Pericardium fibroblast (primary cell): Measurements from ENCODE around the gene KCND1. TPM values are rescaled to one million over a fixed set of nuclear protein-coding genes. Genes with fewer than 3 reads are reported as not detected.

Source experiments
- total RNA-seq: library from RNA; depleted of rRNA; stranded (reverse); fragments of >200 nt; gene quantifications from 2 replicates; pipeline ENCODE4 v1.2.3, GENCODE V29; 2015

Gene KCND1
- total RNA-seq, result 2.0 and 3.5 TPM in 2 replicates

DNA sequence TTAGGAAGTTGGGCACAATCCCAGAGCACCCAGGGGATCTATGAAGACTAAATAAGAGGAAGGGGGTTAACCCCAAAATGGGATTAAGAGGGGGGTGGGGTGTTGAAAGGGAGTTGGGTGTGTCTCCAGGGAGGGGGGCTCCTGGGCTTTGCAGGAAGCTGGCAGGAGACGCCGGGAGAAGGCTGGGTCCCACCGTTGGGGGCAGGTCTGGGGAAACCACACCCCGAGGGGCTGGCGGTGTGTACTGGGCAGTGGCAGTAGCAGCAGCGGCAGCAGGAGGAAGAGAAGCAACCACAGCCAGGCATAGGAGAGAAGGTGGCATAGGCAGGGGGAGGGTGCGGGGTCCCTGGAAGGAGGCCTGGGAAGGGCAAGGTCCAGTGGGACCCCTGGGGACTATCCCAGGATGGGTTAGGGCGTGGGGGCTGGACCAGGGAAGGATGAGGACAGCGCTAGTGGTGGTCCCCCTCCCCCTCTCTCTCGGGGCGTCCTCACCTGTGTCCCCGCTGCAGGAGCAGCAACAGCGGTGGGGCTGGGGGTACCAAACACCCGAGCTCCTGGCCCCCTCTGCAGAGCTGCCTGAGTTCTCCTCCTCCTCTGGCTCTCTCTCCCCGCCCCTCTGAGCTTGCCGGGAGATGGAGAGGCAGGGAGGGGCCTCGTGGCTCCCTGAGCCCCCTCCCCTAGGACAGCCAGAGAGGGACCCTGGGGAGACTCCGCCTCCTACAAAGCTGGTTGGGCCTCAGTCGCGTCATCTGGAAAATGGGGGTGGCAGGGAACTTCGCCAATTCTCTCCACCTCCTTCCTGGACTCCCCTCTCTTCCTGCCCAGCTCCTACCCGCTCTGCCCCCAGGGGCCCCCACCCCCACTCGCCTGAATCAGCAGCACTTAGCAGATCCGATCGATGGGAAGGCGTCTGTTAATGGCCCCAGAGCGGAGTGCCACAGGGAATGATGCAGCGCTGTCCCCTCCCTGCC lies at the start of gene KCND1:
TSS of gene KCND1 (minus strand) at position 596 of the 971 bp plus-strand sequence. CDS start 1,573 bp downstream, outside the sequence.

GRCh38 chrX:49002091-49002935 lies 30.7 kb upstream of the KCND1 start, which contains the start of gene GRIPAP1:
TSS of gene GRIPAP1 (minus strand) at chrX:49002264. CDS start at chrX:49002229, 35 bp downstream.

DNA sequence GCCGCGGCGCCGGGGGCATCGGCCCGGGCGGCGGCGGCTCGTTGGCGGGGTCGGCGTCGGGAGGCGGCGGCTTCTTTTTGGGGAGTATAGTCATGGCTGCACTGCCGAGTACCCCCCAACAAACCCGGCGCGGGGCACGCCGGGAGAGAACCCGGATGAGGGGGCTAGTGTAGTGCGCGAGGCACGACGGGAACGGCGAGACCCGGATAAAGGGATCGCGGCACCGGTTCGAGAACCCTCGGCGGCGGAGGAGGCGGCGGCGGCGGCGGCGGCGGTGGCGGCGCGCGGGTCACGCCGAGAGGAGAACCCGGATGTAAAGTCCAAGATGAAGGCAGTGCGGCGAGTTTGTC lies 14.2 kb downstream of the KCND1 start, which contains the start of gene OTUD5:
TSS of gene OTUD5 (minus strand) at position 131 of the 350 bp plus-strand sequence. CDS start at position 94, 37 bp downstream.

DNA sequence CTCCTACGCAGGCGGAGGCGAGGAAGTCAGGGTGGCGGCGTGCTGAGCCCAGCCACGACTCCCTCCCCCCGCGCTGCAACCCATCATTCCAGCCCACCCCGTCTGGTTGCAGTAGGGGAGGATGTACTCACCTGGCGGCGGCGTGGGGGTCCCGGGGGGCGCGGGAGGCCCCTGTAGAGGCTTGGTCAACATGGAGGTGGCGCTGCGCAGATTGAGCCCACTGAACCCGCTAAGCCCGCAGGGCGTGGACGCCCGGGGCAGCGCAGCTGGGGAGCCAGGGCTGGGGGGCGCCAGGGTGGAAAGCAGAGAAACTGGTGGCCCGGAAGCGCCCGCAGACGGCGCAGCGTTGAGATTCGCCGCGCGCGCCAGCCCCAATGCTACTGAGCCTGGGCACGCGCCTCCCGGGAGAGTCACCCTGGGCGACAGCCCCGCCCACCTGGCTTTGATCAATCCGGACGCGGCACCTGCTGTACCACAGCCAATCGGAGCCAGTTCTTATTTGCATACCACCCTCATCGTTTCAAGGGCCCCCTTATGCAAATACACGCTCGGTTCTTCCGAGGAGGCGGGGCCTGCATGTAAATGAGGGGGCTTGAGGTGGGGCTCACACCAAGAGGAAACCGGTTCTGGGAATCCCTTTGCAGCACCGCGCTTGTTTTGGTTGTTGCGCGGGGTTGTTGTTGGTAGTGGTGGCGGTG lies 52.9 kb downstream of the KCND1 start, which contains the start of gene PIM2:
TSS of gene PIM2 (minus strand) at position 382 of the 698 bp plus-strand sequence. CDS start at position 192, 190 bp downstream.

GRCh38 chrX:48911412-48912182 lies 60.0 kb downstream of the KCND1 start, which contains the start of gene SLC35A2:
TSS of gene SLC35A2 (minus strand) at chrX:48911646. CDS start at chrX:48911636, 10 bp downstream.

Other genes starting within 250 kb of the KCND1 start
- gene GLOD5, start 210.1 kb downstream of the KCND1 start, total RNA-seq, result not detected in 2 replicates
- not detected in 2 replicates for gene GATA1, start 185.3 kb downstream of the KCND1 start, total RNA-seq
- gene HDAC6, start 169.8 kb downstream of the KCND1 start, total RNA-seq, result 38.2 and 44.4 TPM in 2 replicates
- not detected in 2 replicates for gene ERAS, start 145.3 kb downstream of the KCND1 start, total RNA-seq
- gene PCSK1N, start 136.2 kb downstream of the KCND1 start, total RNA-seq, result 0.70 and 3.7 TPM in 2 replicates
- gene TIMM17B, start 74.1 kb downstream of the KCND1 start, total RNA-seq, result 20.0 and 35.8 TPM in 2 replicates
- 46.7 and 60.4 TPM in 2 replicates for gene PQBP1, start 73.9 kb downstream of the KCND1 start, total RNA-seq
- 19.9 and 24.0 TPM in 2 replicates for gene SLC35A2, start 60.2 kb downstream of the KCND1 start, total RNA-seq
- 0.77 and 3.2 TPM in 2 replicates for gene PIM2, start 52.8 kb downstream of the KCND1 start, total RNA-seq
- 34.2 and 36.8 TPM in 2 replicates for gene OTUD5, start 14.2 kb downstream of the KCND1 start, total RNA-seq
- 8.5 and 20.9 TPM in 2 replicates for gene GRIPAP1, start 30.4 kb upstream of the KCND1 start, total RNA-seq
- gene TFE3, start 71.5 kb upstream of the KCND1 start, total RNA-seq, result 39.6 and 59.0 TPM in 2 replicates
- gene CCDC120, start 87.2 kb upstream of the KCND1 start, total RNA-seq, result 1.1 and 1.5 TPM in 2 replicates
- 38.2 and 38.6 TPM in 2 replicates for gene PRAF2, start 102.2 kb upstream of the KCND1 start, total RNA-seq
- gene WDR45, start 108.0 kb upstream of the KCND1 start, total RNA-seq, result 54.2 and 77.4 TPM in 2 replicates
- gene GPKOW, start 151.9 kb upstream of the KCND1 start, total RNA-seq, result 19.0 and 19.7 TPM in 2 replicates
- 0.93 and 1.0 TPM in 2 replicates for gene MAGIX, start 190.9 kb upstream of the KCND1 start, total RNA-seq
- 42.6 and 63.9 TPM in 2 replicates for gene PLP2, start 200.1 kb upstream of the KCND1 start, total RNA-seq
- 7.1 and 15.0 TPM in 2 replicates for gene PRICKLE3, start 214.5 kb upstream of the KCND1 start, total RNA-seq
- gene SYP, start 228.3 kb upstream of the KCND1 start, total RNA-seq, result 0.23 and 1.4 TPM in 2 replicates